AG09309 (cell line): ENCODE results near the gene WDR37.

Experiments
- DNase-seq: peaks from one replicate; pipeline ENCODE4 v3.0.0-alpha.2; 2010; ENCODE audit warnings: low read depth
- H3K4me3 ChIP-seq: 2 replicates; pipeline ENCODE4 v1.5.1; 2011; ENCODE audit warnings: mild to moderate bottlenecking, low read depth, low read length, moderate library complexity; ENCODE audit not compliant: control insufficient read depth
- CTCF ChIP-seq: IDR thresholded peaks from 2 replicates; pipeline ENCODE4 v1.5.1; 2011; ENCODE audit warnings: mild to moderate bottlenecking, low read depth, low read length, inconsistent platforms; ENCODE audit not compliant: insufficient read depth, control insufficient read depth; ENCODE audit errors: missing control alignments

WDR37 gene

GRCh38 chr10:1133495-1134045 lies 77.4 kb downstream of the WDR37 start:
- H3K4me3 ChIP-seq: no peak overlapping the region
- no peak for DNase-seq
- TF ChIP-seq CTCF: no peak

GRCh38 chr10:1134156-1134555 lies 78.0 kb downstream of the WDR37 start:
- no peak for TF ChIP-seq CTCF

GRCh38 chr10:1136268-1136667 lies 80.1 kb downstream of the WDR37 start:
- no peak for DNase-seq
- no peak for TF ChIP-seq CTCF
- no peak overlapping the region for H3K4me3 ChIP-seq

More at GRCh38 chr10:1134156-1134555, 78.0 kb downstream of the WDR37 start:
- no peak for DNase-seq
- no peak overlapping the region for H3K4me3 ChIP-seq

GRCh38 chr10:1137499-1138163 lies 81.4 kb downstream of the WDR37 start:
- DNase-seq: no peak
- no peak overlapping the region for H3K4me3 ChIP-seq
- no peak for TF ChIP-seq CTCF

- H3K4me3 ChIP-seq: no peak overlapping the region
- no peak for DNase-seq
- TF ChIP-seq CTCF: no peak
Measured at GRCh38 chr10:1138529-1138928, 82.3 kb downstream of the WDR37 start.

GRCh38 chr10:1141261-1141660 lies 85.1 kb downstream of the WDR37 start:
- no peak overlapping the region for H3K4me3 ChIP-seq
- no peak for DNase-seq
- no peak for TF ChIP-seq CTCF
